Muscle of leg (tissue), 11 donors: Measurements from ENCODE around the gene EFEMP1. TPM values are rescaled to one million over a fixed set of nuclear protein-coding genes. Genes with fewer than 3 reads are reported as not detected.

Source experiments
- DNase-seq: peaks from one replicate; pipeline ENCODE4 v3.0.0; 2013
- H3K27ac ChIP-seq: one replicate; pipeline ENCODE4 v1.5.1; 2013; ENCODE audit warnings: mild to moderate bottlenecking, low read length, control low read depth
- H3K27me3 ChIP-seq: one replicate; pipeline ENCODE4 v1.6.1; 2013; ENCODE audit warnings: low read length; ENCODE audit not compliant: control insufficient read depth, insufficient read depth
- H3K36me3 ChIP-seq: one replicate; pipeline ENCODE4 v1.6.1; 2013; ENCODE audit warnings: low read length; ENCODE audit not compliant: control insufficient read depth, insufficient read depth
- H3K4me1 ChIP-seq: one replicate; pipeline ENCODE4 v1.6.1; 2013; ENCODE audit warnings: low read length; ENCODE audit not compliant: control insufficient read depth, insufficient read depth
- H3K4me3 ChIP-seq: one replicate; pipeline ENCODE4 v1.5.1; 2013; ENCODE audit warnings: low read length, control low read depth
- H3K9me3 ChIP-seq: replicated peaks from 2 replicates; pipeline ENCODE4 v1.6.1; 2013; ENCODE audit warnings: low read depth, low read length; ENCODE audit not compliant: control insufficient read depth
- WGBS: methylation state at CpG from one replicate; pipeline ENCODE4 v1.1.5; 2013; ENCODE audit warnings: missing lambda C conversion rate; ENCODE audit not compliant: insufficient coverage; 5-methylcytosine and 5-hydroxymethylcytosine counted together
- polyA plus RNA-seq, 8 donors: library from polyadenylated mRNA; unstranded; fragments of 120-200 nt; gene quantifications; one replicate each; pipeline versions ENCODE4 v1.2.1 to v1.2.3, GENCODE V29; 2013; ENCODE audit warnings: inconsistent platforms in 1 of 8, low replicate concordance in 1 of 8; ENCODE audit not compliant: insufficient read length in 8 of 8, insufficient read depth in 1 of 8
- total RNA-seq: library from RNA; stranded (reverse); fragments of 120-200 nt; gene quantifications from one replicate; pipeline ENCODE4 v1.2.4, GENCODE V29; 2013

Gene EFEMP1
- total and polyA plus RNA-seq, 9 donors = 18.6 to 39.0 (median 24.9) TPM

GRCh38 chr2:55917713-55918390, 5.7 kb downstream of the EFEMP1 start:
- Histone ChIP-seq H3K27ac (no peak overlapping the region), H3K27me3 (peaks cover 7% of the 10 kb centered on the region), H3K4me3 (no peak overlapping the region), H3K36me3 (no peaks in the 10 kb centered on the region), H3K9me3 (no peaks in the 10 kb centered on the region), H3K4me1 (peaks cover 4% of the 10 kb centered on the region)
- DNase-seq = no peak
- WGBS = 93% methylated on average over 9 of the region's 11 CpGs

- Histone ChIP-seq H3K4me3 (no peak overlapping the region), H3K4me1 (no peaks in the 10 kb centered on the region), H3K27ac (no peak overlapping the region), H3K9me3 (no peaks in the 10 kb centered on the region), H3K36me3 (no peaks in the 10 kb centered on the region), H3K27me3 (peaks cover under 1% of the 10 kb centered on the region)
- 64% methylated on average over 5 of the region's 5 CpGs for WGBS
- DNase-seq = no peak
Observed at GRCh38 chr2:55917117-55917516, 6.5 kb downstream of the EFEMP1 start.

GRCh38 chr2:55916473-55917049, 7.0 kb downstream of the EFEMP1 start:
- H3K4me3 ChIP-seq = no peak overlapping the region
- no peak for DNase-seq
- 69% methylated on average over 3 of the region's 7 CpGs for WGBS
- H3K9me3 ChIP-seq = no peaks in the 10 kb centered on the region
- H3K4me1 ChIP-seq = no peaks in the 10 kb centered on the region
- H3K27ac ChIP-seq = no peak overlapping the region
- no peaks in the 10 kb centered on the region for H3K27me3 ChIP-seq
- no peaks in the 10 kb centered on the region for H3K36me3 ChIP-seq

- Histone ChIP-seq H3K36me3 (no peaks in the 10 kb centered on the region), H3K9me3 (no peaks in the 10 kb centered on the region), H3K4me1 (no peaks in the 10 kb centered on the region), H3K27ac (no peak overlapping the region), H3K27me3 (no peaks in the 10 kb centered on the region), H3K4me3 (no peak overlapping the region)
- no CpG with 5 or more reads among the region's 1 CpG for WGBS
- DNase-seq = no peak
Observed at GRCh38 chr2:55914786-55915185, 8.8 kb downstream of the EFEMP1 start.

- H3K36me3 ChIP-seq = no peaks in the 10 kb centered on the region
- H3K4me3 ChIP-seq = no peak overlapping the region
- no peak overlapping the region for H3K27ac ChIP-seq
- no peaks in the 10 kb centered on the region for H3K4me1 ChIP-seq
- H3K9me3 ChIP-seq = no peaks in the 10 kb centered on the region
- WGBS = 93% methylated on average over 2 of the region's 3 CpGs
- no peaks in the 10 kb centered on the region for H3K27me3 ChIP-seq
- DNase-seq = no peak
Observed at GRCh38 chr2:55912926-55913325, 10.7 kb downstream of the EFEMP1 start.

- H3K36me3 ChIP-seq = no peaks in the 10 kb centered on the region
- no peak overlapping the region for H3K27ac ChIP-seq
- DNase-seq = no peak
- whole genome bisulfite sequencing = no CpG with 5 or more reads among the region's 2 CpGs
- H3K4me1 ChIP-seq = no peaks in the 10 kb centered on the region
- H3K27me3 ChIP-seq = no peaks in the 10 kb centered on the region
- H3K4me3 ChIP-seq = no peak overlapping the region
- no peaks in the 10 kb centered on the region for H3K9me3 ChIP-seq
Observed at GRCh38 chr2:55910077-55910476, 13.5 kb downstream of the EFEMP1 start.

- H3K9me3 ChIP-seq = no peaks in the 10 kb centered on the region
- no peaks in the 10 kb centered on the region for H3K4me1 ChIP-seq
- 26% methylated on average over 2 of the region's 3 CpGs for WGBS
- H3K27ac ChIP-seq = no peak overlapping the region
- no peaks in the 10 kb centered on the region for H3K27me3 ChIP-seq
- H3K36me3 ChIP-seq = no peaks in the 10 kb centered on the region
- DNase-seq = no peak
- H3K4me3 ChIP-seq = no peak overlapping the region
Observed at GRCh38 chr2:55907686-55908085, 15.9 kb downstream of the EFEMP1 start.

GRCh38 chr2:55906993-55907392, 16.6 kb downstream of the EFEMP1 start:
- H3K9me3 ChIP-seq = no peaks in the 10 kb centered on the region
- no peaks in the 10 kb centered on the region for H3K36me3 ChIP-seq
- H3K27me3 ChIP-seq = no peaks in the 10 kb centered on the region
- H3K4me1 ChIP-seq = no peaks in the 10 kb centered on the region
- no peak for DNase-seq
- no peak overlapping the region for H3K27ac ChIP-seq
- H3K4me3 ChIP-seq = no peak overlapping the region
- no CpG with 5 or more reads among the region's 1 CpG for WGBS

- Histone ChIP-seq H3K27me3 (no peaks in the 10 kb centered on the region), H3K4me1 (no peaks in the 10 kb centered on the region), H3K36me3 (no peaks in the 10 kb centered on the region), H3K9me3 (no peaks in the 10 kb centered on the region), H3K27ac (no peak overlapping the region), H3K4me3 (no peak overlapping the region)
- DNase-seq = no peak
- WGBS = no CpG with 5 or more reads among the region's 2 CpGs
Observed at GRCh38 chr2:55903727-55904126, 19.9 kb downstream of the EFEMP1 start.

- DNase-seq = no peak
- no peaks in the 10 kb centered on the region for H3K36me3 ChIP-seq
- no peaks in the 10 kb centered on the region for H3K4me1 ChIP-seq
- no peaks in the 10 kb centered on the region for H3K27me3 ChIP-seq
- no peak overlapping the region for H3K27ac ChIP-seq
- H3K4me3 ChIP-seq = no peak overlapping the region
- no peaks in the 10 kb centered on the region for H3K9me3 ChIP-seq
Observed at GRCh38 chr2:55902971-55903370, 20.6 kb downstream of the EFEMP1 start.

GRCh38 chr2:55902429-55902828, 21.2 kb downstream of the EFEMP1 start:
- Histone ChIP-seq H3K4me1 (no peaks in the 10 kb centered on the region), H3K27me3 (no peaks in the 10 kb centered on the region), H3K27ac (no peak overlapping the region), H3K9me3 (no peaks in the 10 kb centered on the region), H3K4me3 (no peak overlapping the region), H3K36me3 (no peaks in the 10 kb centered on the region)
- no peak for DNase-seq
- WGBS = 40% methylated on average over 1 of the region's 3 CpGs
